SIG-M5 treated with dmso at 0.1 percent for 504 hours (cell line): ENCODE measurements around the gene ERP27.

Experiments used
- DNase-seq: peaks from one replicate; lab custom pipeline; 2025; ENCODE audit not compliant: unreplicated experiment; lab: John Stamatoyannopoulos, UW

The ERP27 gene

GRCh38 chr12:14938301-14938700, at the start of gene ERP27:
Gene ERP27 (minus strand): TSS chr12:14938537. CDS start chr12:14938508, 29 bp downstream.
- DNase-seq: no peak

GRCh38 chr12:14988035-14988434, 49.7 kb upstream of the ERP27 start:
- peak; percentile 63 for DNase-seq

GRCh38 chr12:14986449-14986848, 48.1 kb upstream of the ERP27 start:
- DNase-seq: no peak

- DNase-seq: peak; percentile 28
These were observed 46.5 kb upstream of the ERP27 start for GRCh38 chr12:14984766-14985285.

- DNase-seq: no peak
These were observed 45.7 kb upstream of the ERP27 start for GRCh38 chr12:14984036-14984435.

- DNase-seq: peak; percentile 80
These were observed 44.7 kb upstream of the ERP27 start for GRCh38 chr12:14982991-14983390.

- DNase-seq: peak; percentile 98
These were observed 44.2 kb upstream of the ERP27 start for GRCh38 chr12:14982562-14982961.

- peak; percentile 98 for DNase-seq
These were observed 42.7 kb upstream of the ERP27 start for GRCh38 chr12:14981049-14981448.

- DNase-seq: no peak
These were observed 41.1 kb upstream of the ERP27 start for GRCh38 chr12:14979468-14979867.

- DNase-seq: peak; percentile 30
These were observed 38.3 kb upstream of the ERP27 start for GRCh38 chr12:14976658-14977057.

GRCh38 chr12:14975457-14975856, 37.1 kb upstream of the ERP27 start:
- DNase-seq: no peak

- no peak for DNase-seq
These were observed 36.3 kb upstream of the ERP27 start for GRCh38 chr12:14974633-14975032.

GRCh38 chr12:14972816-14973215, 34.5 kb upstream of the ERP27 start, which contains the start of gene PDE6H:
Gene PDE6H (plus strand): TSS chr12:14973042. CDS start chr12:14978013, 4,971 bp downstream.
- DNase-seq: no peak

- no peak for DNase-seq
These were observed 32.1 kb upstream of the ERP27 start for GRCh38 chr12:14970473-14970872.

GRCh38 chr12:14968478-14968877, 30.1 kb upstream of the ERP27 start:
- no peak for DNase-seq

GRCh38 chr12:14965221-14965620, 26.9 kb upstream of the ERP27 start:
- DNase-seq: no peak

- DNase-seq: no peak
These were observed 26.1 kb upstream of the ERP27 start for GRCh38 chr12:14964406-14964805.

GRCh38 chr12:14963520-14963919, 25.2 kb upstream of the ERP27 start:
- peak; percentile 34 for DNase-seq

- peak; percentile 52 for DNase-seq
These were observed 24.5 kb upstream of the ERP27 start for GRCh38 chr12:14962797-14963196.

GRCh38 chr12:14962153-14962539, 23.8 kb upstream of the ERP27 start:
- peak; percentile 69 for DNase-seq

GRCh38 chr12:14961466-14962152, 23.3 kb upstream of the ERP27 start, which contains the start of gene ARHGDIB:
Gene ARHGDIB (minus strand): TSS chr12:14961601. CDS start chr12:14950712, 10,889 bp downstream.
- peak; percentile 99 for DNase-seq

- DNase-seq: peak; percentile 93
These were observed 22.5 kb upstream of the ERP27 start for GRCh38 chr12:14960548-14961465.
